ENCODE data around the gene TMEM88.

TMEM88 gene

DNA sequence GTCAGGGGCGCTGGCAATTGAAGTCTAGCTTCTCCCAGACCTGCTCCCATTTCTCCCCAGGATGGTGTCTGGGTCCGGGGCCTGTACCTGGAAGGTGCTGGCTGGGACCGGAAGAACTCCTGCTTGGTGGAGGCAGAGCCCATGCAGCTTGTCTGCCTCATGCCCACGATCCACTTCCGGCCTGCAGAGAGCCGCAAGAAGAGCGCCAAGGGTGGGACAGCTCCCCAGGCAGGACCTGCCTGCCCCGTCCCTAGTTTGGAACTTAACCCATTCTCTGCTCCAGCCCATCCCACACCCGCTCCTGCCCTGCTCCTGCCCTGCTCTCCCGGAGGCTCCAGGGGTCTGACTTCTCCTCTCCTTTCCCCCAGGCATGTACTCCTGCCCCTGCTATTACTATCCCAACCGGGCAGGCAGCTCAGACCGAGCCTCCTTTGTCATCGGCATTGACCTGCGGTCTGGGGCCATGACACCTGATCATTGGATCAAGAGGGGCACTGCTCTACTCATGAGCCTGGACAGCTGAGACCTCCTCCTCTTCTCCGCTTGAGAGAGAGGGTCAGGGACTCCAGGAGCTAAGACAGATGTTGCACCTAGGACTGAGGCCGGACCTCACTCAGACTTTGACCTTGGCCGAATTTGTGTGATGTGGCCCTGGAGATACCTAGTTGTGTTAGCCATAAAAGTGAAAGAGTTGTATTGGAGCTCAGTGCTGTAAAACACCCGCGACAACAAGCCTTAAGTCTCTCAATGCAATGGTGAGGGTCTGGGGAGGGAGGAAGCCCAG lies 21.7 kb upstream of the TMEM88 start:
- DNase-seq (ENCODE audit: low read depth in 2 of 2), result no peak

DNA sequence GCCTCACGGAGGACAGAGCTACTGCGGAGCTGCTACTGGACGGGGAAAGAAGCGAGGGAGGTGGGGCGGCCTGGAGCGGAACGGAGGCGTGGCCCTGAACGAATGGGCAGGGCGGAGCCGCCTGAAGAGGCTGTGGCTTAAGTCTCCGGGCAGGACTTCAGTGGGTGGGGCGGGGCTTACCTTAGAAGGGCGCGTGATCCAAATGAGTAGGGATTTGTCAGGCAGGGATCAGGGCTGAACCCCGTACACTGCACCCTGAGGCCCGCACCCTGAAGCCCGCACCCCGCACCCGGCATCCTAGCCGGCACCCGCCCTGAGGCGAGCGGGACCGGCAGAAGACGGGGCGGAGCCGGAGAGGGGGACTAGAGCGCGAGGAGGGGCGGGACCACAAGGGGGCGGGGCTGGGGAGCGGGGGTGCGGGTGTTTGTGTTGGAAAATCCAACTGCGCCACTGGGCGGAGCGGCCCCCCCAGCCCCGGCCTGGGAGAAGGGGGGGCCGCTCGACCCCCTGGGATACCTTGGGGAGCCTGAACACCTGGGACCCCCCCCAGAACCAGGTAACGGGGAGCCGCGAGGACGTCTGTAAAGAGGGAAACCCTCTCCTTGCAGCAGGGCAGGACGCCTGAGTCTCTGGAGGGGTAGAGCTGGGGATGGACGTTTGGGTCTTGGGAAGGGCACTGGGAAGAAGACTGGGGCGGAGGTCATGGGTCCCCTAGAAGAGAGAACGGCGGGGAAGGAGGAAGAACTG lies 20.9 kb upstream of the TMEM88 start, which contains the start of gene KDM6B:
Gene KDM6B, plus strand, starts transcription at position 423 of the 747 bp plus-strand sequence. CDS start 11,338 bp downstream, outside the sequence.
- peak; percentile 70 to 85 for DNase-seq (ENCODE audit: low read depth in 2 of 2)

- no peak for DNase-seq (ENCODE audit: low read depth in 2 of 2)
These were observed 20.3 kb upstream of the TMEM88 start for GRCh38 chr17:7834542-7834956.

- DNase-seq (ENCODE audit: low read depth in 2 of 2), result peak; percentile 84 to 88
These were observed 19.7 kb upstream of the TMEM88 start for GRCh38 chr17:7834957-7835813.

GRCh38 chr17:7835814-7836595 lies 18.9 kb upstream of the TMEM88 start:
- no peak for DNase-seq (ENCODE audit: low read depth in 2 of 2)

- peak; percentile 49 to 69 for DNase-seq (ENCODE audit: low read depth in 2 of 2)
These were observed 18.1 kb upstream of the TMEM88 start for GRCh38 chr17:7836596-7837407.

DNA sequence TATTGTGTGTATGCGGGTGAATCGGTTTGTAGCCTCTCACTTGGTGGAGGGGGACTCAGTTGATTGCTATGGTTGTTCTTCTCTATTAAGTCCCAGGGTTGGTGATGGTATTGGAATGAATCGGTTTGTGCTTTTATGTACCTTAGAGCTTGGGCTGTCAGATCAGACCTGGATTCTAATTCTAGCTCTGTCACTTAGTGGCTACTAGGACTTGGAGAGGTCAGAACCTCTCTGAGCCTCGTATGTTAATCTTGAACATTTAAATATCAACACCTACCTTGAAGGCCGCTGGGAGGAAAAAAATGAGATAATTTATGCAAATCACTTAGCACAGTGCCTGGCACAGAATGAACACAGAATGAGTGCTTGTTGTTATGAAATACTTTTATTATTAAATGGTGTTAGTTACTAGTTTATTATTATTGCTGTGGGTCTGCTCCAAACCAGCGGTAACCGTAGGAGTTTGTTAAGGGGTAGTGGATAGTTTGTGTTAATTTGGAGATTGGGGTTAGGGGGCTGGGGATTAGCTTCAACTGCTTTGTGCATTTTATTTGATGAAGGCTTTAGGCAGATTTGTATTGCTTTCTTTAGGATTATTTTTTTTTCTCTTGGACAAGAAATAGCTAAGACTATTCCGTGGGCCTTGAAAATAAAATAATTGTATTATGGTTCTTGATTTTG lies 17.3 kb upstream of the TMEM88 start:
- DNase-seq (ENCODE audit: low read depth in 2 of 2), result no peak

DNA sequence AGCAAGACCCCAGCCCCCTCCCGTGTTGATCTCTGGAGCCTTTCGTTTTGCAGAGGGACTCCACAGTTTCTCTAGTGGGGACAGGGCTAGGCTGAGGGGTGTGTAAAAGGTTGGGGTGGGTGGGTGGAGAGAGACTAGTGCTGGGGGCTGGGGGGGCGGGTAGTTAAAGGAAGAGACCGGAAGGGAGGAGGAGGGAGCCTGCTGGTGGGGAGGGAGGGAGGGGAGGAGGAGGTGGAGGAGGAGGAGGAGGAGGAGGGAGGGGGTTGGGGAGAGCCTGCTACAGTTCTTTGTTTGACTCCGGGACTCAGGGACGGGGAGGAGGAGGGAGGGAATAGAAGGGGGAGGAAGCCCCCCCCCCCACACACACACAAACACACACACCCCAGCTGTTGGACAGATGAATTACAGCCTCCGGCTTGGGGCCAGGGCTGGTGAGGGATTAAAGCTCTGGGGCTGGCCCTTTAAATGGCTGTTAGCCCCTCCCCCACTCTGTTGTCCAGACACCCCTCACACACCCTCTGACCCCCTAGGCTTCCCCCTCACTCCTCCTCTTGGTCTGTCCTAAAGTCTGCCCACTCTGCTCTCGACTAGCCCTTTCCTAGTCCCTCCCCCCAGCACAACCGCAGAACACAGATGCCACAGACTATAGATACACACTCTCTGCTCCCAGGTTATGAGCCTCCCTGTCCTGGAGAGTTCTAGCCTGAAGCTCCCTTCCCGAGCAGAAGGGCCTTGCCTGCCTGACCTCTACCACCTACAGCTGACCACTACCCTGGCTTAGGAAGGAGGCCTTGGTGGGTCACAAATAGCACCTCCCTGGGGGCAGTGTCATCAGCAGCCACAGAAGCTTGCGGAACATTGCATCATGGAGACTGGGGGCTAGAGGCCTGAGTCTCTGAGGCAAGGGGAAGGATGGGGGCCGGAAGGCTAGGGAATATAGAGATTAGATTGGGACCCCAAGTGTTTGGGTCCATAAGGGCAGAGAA lies 16.5 kb upstream of the TMEM88 start:
- DNase-seq (ENCODE audit: low read depth in 2 of 2), result no peak

DNA sequence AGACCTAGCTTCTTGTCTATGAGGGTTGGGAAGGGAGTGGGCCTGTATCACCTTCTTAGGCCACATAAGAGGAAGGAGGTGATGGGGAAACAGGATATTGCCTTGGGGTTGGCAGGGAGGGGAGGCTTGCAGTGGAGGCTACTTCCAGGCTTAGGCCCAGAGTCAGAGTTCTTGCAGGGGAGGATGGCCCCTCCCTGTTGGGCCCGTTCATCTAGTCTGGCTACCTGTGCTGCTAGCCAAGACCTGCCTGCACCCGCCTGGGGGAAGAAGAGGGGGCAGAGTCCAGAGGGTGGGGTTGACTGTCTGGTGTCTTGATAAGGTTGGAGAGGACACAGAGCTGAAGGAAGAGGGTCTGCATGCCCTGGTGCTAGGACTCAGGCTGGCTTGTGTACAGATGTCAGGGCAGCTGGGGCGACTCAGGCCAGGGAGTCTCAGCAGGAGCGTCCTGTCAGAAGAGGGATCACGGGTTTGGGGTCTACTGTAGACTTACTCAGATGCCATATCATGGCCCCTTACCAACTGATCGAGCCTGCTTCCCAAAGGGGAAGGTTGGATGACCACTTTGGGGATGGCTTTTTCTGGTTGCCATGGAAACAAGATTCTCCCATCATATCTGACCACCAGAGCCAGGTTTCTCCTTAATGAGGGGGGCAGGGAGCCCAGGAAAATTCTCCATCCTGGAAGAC lies 15.5 kb upstream of the TMEM88 start:
- DNase-seq (ENCODE audit: low read depth in 2 of 2), result no peak

DNA sequence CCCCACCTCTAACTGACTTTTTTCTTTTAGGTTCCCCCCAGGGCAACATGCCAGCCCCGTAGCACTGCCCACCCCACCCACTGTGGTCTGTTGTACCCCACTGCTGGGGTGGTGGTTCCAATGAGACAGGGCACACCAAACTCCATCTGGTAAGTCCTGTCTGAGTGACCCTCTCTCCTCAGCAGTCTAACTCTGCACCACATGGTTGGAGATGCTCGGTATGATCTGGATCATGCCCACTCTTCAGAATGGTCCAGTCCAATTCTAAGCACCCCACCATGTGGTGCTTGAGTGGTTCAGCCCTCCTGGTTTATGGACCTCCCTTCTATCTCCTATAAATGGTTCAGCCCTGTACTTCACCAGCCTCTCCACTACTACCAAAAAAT lies 15.0 kb upstream of the TMEM88 start:
- no peak for DNase-seq (ENCODE audit: low read depth in 2 of 2)

DNA sequence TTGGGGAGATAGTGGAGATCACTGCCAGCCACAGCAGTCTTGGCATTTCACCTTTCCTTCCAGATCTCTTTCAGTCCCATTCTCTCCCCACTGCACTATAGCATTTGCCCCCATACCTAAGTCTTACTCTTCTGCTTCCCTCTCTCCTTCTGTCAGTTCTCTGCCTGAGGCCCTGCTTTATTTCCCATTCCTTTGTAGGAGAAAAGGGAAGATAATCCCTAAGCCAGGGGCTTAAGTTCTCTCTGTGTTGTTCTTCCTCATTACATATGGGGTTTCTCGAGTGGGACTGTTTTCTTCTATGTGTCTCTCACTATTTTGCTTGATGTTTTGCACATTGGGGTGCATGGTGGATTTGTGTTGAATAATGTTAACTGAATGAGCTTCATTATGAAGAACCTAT lies 14.4 kb upstream of the TMEM88 start:
- DNase-seq (ENCODE audit: low read depth in 2 of 2), result no peak

DNA sequence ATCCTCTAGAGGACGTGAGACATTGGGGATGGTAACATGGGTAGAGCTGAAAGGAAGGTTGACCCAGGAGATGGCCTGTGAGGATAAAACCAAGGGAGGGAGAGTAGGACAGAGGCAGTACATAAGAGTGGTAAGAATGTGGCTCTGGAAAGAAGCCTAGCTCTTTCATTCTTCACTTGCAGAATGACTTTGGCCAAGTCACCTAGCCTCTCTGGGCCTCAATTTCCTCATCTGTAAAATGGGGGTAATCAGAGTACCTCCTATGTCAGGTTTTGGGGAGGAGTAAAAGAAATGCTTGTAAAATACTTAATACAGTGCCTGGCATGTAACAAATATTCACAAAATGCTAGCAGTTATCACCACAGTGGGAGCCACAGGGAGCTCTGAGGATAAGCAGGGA lies 14.0 kb upstream of the TMEM88 start:
- DNase-seq (ENCODE audit: low read depth in 2 of 2), result no peak

DNA sequence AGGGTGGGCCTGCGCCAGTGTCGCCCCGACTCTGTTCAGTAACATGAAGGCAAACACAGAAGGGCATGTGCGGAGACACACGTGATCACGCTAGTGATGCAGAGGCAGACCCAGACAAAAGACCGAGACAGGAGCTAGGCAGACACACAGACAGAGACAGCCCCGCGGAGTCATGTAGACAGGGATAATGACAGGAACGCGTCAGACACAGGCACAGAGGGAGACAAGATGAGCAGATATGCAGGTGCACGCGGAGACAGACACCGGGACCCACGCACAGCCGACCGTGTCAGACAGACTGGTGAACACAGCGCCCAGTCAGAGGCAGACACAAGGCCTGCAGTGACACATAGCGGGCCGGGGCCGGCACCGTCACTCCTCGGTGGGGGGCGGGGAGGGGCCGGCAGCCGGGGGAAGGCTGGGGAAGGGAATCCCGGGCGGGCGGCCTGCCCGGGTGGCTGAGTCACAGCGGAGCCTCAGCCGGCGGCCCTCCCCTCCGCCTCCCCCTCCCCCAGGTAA lies 13.4 kb upstream of the TMEM88 start:
- peak; percentile 85 to 90 for DNase-seq (ENCODE audit: low read depth in 2 of 2)

GRCh38 chr17:7841915-7842379 lies 12.9 kb upstream of the TMEM88 start:
- DNase-seq (ENCODE audit: low read depth in 2 of 2), result peak; percentile 72 to 76

DNA sequence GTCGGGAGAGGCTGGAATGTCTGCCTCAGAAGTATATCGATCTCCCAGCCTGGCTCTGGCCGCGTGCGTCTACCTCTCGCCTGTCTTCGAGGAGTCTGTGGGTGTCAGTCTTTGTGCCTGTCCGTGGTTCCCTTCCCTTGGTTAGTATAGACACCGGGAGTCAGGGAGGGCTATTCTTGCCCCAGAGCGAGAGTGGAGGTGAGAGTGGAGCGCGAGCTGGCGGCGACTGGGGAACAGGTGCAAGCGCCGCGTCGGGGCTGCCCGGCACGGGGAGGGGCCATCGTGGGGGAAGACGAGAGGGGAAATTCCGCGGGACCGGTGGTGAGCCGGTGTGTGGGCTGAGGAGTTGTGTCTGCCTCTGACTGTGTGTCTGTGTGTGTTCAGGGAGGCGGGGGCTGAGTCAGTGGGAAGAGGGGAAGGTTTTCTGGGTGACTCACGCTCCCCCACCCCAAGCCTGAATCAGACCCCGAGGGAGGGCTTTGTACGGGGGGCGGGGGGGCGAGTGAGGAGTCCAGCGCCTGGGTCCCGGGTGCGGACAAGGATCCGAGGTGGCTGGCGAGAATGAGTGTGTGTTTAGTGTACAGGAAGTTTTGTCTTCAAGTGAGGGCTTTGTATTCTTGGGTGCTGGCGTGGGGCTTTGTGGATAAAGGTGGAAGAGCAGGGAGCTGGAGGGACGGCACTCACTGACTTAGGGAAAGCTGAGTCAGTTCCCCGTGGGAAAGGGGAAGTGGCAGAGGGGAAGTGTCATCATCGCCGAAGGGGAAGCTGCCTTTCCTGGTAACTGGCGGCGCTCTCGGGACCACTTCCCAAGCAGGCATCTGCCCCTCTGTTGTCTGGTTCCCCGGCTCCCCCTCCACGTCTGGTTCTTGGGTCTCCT lies 12.2 kb upstream of the TMEM88 start:
- DNase-seq (ENCODE audit: low read depth in 2 of 2), result peak; percentile 92 to 94

- DNase-seq (ENCODE audit: low read depth in 2 of 2), result peak in 1 of 2 donors; percentile 34
These were observed 11.7 kb upstream of the TMEM88 start for GRCh38 chr17:7843257-7843535.

All from stimulated activated CD4-positive, alpha-beta T cell treated with anti-CD3 and anti-CD28 coated beads, Interleukin-15, amount 100 ng/mL, for 48 hours (primary cell).